ENCODE results near the gene NKPD1.

DNA sequence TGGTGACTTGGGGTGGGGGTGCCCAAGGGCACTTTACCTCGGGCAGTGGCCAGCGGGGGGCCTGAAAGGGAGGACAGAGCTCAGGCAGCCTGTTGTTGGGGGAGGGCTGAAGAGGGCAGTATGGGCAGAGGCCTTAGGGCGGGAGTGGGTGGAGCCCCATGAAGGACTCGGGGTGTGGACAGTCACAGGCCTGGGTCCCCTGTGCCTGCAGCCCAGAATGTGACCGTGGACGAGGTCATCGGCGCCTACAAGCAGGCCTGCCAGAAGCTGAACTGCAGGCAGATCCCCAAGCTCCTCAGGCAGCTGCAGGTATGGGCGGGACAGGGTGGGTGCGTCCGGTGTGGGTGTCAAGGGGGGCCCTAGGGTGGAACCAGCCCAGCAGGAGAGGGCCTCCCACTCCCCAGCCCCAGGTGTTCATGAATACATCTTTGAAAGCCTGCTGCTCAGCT lies 22.5 kb downstream of the NKPD1 start:
- TF ChIP-seq, protein P1, sequence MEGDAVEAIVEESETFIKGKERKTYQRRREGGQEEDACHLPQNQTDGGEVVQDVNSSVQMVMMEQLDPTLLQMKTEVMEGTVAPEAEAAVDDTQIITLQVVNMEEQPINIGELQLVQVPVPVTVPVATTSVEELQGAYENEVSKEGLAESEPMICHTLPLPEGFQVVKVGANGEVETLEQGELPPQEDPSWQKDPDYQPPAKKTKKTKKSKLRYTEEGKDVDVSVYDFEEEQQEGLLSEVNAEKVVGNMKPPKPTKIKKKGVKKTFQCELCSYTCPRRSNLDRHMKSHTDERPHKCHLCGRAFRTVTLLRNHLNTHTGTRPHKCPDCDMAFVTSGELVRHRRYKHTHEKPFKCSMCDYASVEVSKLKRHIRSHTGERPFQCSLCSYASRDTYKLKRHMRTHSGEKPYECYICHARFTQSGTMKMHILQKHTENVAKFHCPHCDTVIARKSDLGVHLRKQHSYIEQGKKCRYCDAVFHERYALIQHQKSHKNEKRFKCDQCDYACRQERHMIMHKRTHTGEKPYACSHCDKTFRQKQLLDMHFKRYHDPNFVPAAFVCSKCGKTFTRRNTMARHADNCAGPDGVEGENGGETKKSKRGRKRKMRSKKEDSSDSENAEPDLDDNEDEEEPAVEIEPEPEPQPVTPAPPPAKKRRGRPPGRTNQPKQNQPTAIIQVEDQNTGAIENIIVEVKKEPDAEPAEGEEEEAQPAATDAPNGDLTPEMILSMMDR (IDR thresholded peaks at IDR 0.05): no peak
- TF ChIP-seq POLR2A (IDR thresholded peaks at IDR 0.05): no peak
